Activated CD4-positive, alpha-beta memory T cell treated with anti-CD3 and anti-CD28 coated beads for 36 hours (primary cell): Measurements from ENCODE around the gene PML. TPM values are rescaled to one million over a fixed set of nuclear protein-coding genes. Genes with fewer than 3 reads are reported as not detected.

Experiments used
- CTCF ChIA-PET: fragments of 350-600 bp; sonication (Branson Sonifier 250); formaldehyde crosslinking; loops from one replicate; lab custom pipeline; 2021; ENCODE audit warnings: antibody characterized with exemption, inconsistent platforms; lab: Charles Lee
- POLR2A ChIA-PET: fragments of 350-600 bp; sonication (Branson Sonifier 250); formaldehyde crosslinking; loops from one replicate; lab custom pipeline; 2021; ENCODE audit warnings: antibody characterized with exemption; lab: Charles Lee
- DNase-seq: peaks from one replicate; pipeline ENCODE4 v3.0.0-alpha.2; 2020
- H3K27ac Mint-ChIP-seq: one replicate; pipeline ENCODE4 v1.8.0; 2021; ENCODE audit warnings: mixed read lengths
- H3K27me3 Mint-ChIP-seq: one replicate; pipeline ENCODE4 v1.8.0; 2021; ENCODE audit warnings: mixed read lengths
- H3K36me3 Mint-ChIP-seq: one replicate; pipeline ENCODE4 v1.8.0; 2021; ENCODE audit warnings: mixed read lengths
- H3K4me1 Mint-ChIP-seq: one replicate; pipeline ENCODE4 v1.8.0; 2021; ENCODE audit warnings: low read depth, mixed read lengths
- H3K4me3 Mint-ChIP-seq: one replicate; pipeline ENCODE4 v1.8.0; 2021; ENCODE audit warnings: mild to moderate bottlenecking, mixed read lengths
- H3K9me3 Mint-ChIP-seq: one replicate; pipeline ENCODE4 v1.8.0; 2021; ENCODE audit warnings: mixed read lengths
- intact Hi-C: fragments of 100-400 bp; cut with micrococcal nuclease; formaldehyde crosslinking; loops from one replicate; pipeline ENCODE4 v1.15.1; 2023
- total RNA-seq, 2 experiments: library from RNA; stranded (reverse); gene quantifications; one replicate each; pipeline ENCODE4 v1.2.3, GENCODE V29; 2021

Gene PML, protein sequence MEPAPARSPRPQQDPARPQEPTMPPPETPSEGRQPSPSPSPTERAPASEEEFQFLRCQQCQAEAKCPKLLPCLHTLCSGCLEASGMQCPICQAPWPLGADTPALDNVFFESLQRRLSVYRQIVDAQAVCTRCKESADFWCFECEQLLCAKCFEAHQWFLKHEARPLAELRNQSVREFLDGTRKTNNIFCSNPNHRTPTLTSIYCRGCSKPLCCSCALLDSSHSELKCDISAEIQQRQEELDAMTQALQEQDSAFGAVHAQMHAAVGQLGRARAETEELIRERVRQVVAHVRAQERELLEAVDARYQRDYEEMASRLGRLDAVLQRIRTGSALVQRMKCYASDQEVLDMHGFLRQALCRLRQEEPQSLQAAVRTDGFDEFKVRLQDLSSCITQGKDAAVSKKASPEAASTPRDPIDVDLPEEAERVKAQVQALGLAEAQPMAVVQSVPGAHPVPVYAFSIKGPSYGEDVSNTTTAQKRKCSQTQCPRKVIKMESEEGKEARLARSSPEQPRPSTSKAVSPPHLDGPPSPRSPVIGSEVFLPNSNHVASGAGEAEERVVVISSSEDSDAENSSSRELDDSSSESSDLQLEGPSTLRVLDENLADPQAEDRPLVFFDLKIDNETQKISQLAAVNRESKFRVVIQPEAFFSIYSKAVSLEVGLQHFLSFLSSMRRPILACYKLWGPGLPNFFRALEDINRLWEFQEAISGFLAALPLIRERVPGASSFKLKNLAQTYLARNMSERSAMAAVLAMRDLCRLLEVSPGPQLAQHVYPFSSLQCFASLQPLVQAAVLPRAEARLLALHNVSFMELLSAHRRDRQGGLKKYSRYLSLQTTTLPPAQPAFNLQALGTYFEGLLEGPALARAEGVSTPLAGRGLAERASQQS
- total RNA-seq, result 10 to 100 TPM; 67.6 to 69.8 TPM

DNA sequence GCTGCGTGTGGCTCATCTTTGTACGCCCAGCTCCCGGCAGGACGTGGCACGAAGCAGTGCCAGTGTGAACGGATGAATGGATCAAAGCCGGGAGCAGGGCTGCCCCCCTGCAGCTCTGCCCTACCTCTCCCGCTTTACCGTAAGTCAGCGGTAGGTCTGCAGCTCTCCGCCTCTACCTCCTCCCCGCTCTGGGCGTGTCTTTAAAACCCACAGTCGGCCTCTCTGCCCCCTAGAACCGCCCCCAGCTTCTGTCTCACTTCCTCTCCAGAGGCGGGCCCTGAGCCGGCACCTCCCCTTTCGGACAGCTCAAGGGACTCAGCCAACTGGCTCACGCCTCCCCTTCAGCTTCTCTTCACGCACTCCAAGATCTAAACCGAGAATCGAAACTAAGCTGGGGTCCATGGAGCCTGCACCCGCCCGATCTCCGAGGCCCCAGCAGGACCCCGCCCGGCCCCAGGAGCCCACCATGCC is at the start of gene PML:
PML (plus strand) TSS at position 304 of the 471 bp plus-strand sequence; CDS start at position 401, 97 bp downstream.
- intact Hi-C loops, result loop anchor here (2.0 to 10.0 kb wide), 6 partner anchors 16 to 790 kb away; partner anchors contain the start of genes ARID3B, CSK, NPTN and UBL7

DNA sequence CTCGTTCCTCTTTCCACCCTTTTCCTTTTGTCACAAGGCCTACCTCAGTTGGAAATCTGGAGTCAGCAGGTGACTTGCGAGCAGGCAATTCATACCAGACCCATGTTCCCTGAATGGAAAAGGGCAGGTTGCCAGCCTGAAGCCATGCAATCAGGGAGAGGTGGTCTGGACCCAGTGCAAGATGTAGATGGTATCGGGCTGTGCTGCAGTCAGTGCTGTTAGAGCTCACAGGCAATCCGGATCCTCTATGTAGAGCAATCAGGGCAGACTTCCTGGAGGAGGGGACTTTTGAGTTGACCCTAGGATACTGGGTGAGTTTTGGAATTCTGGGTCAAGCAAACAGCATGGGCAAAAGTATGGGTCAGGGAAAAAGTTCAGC is 49.4 kb upstream of the PML start:
- intact Hi-C loops, result no loop called here
- H3K27me3 Mint-ChIP-seq, result no peaks in the 10 kb centered on the region
- no peak overlapping the region for H3K27ac Mint-ChIP-seq
- DNase-seq, result no peak
- ChIA-PET POLR2A (no interaction called here), CTCF (interaction anchor here (1.8 kb wide), 1 partner anchor 19 kb away, joined by 8 read pairs; no protein-coding TSS in a partner anchor)
- H3K4me3 Mint-ChIP-seq, result no peak overlapping the region
- peaks cover 14% of the 10 kb centered on the region for H3K4me1 Mint-ChIP-seq
- no peaks in the 10 kb centered on the region for H3K9me3 Mint-ChIP-seq
- no peaks in the 10 kb centered on the region for H3K36me3 Mint-ChIP-seq

More for the DNA sequence above, at the start of gene PML:
- H3K27me3 Mint-ChIP-seq, result no peaks in the 10 kb centered on the region
- ChIA-PET POLR2A (interaction anchor here (1.0 to 2.3 kb wide), 7 partner anchors 10 to 551 kb away, joined by 3 to 22 read pairs (median 3); partner anchors contain the start of gene ARID3B), CTCF (interaction anchor here (0.7 to 4.0 kb wide), 18 partner anchors 9 to 1373 kb away, joined by 3 to 22 read pairs (median 4); partner anchors contain the start of gene UBL7)
- H3K4me1 Mint-ChIP-seq, result peaks cover 54% of the 10 kb centered on the region
- H3K4me3 Mint-ChIP-seq, result peak within 1 kb of the TSS; percentile 98
- peaks cover 18% of the 10 kb centered on the region for H3K36me3 Mint-ChIP-seq
- no peaks in the 10 kb centered on the region for H3K9me3 Mint-ChIP-seq
- peak; percentile 98 for DNase-seq
- peak within 1 kb of the TSS; percentile 96 for H3K27ac Mint-ChIP-seq

DNA sequence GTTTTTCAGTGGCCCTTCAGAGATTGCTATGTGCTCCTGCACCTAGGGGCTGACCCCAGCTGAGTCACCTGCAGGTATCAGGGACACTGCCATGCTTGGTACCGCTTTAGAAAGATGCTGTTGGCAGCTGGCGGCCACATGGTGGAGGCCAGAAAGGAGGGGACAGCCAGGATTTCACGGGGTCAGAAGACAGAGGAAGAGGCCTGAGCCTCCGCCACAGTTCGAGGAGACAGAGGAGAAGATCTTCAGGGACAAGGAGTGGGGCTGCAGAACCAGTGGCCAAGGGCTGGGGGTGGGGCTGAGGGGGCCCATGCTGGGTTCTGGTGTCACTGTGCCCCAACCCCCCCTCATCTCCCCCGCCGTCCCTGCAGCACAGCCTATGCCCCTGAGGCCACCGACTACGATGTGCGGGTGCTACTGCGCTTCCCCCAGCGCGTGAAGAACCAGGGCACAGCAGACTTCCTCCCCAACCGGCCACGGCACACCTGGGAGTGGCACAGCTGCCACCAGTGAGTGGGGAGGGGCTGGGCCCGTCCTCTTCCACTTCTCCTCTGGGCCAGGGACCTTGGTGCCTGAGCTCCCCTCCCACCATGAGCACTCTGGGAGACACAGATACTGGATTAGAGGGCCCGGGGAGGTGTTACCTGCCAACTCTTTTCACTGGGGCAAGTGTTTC is 48.3 kb upstream of the PML start:
- H3K36me3 Mint-ChIP-seq, result no peaks in the 10 kb centered on the region
- intact Hi-C loops, result no loop called here
- no peak overlapping the region for H3K27ac Mint-ChIP-seq
- H3K4me3 Mint-ChIP-seq, result no peak overlapping the region
- no peak for DNase-seq
- no peaks in the 10 kb centered on the region for H3K27me3 Mint-ChIP-seq
- CTCF ChIA-PET, result interaction anchor here (1.8 kb wide), 1 partner anchor 18 kb away, joined by 8 read pairs; no protein-coding TSS in a partner anchor
- H3K4me1 Mint-ChIP-seq, result peaks cover 17% of the 10 kb centered on the region
- H3K9me3 Mint-ChIP-seq, result no peaks in the 10 kb centered on the region
- POLR2A ChIA-PET, result no interaction called here

DNA sequence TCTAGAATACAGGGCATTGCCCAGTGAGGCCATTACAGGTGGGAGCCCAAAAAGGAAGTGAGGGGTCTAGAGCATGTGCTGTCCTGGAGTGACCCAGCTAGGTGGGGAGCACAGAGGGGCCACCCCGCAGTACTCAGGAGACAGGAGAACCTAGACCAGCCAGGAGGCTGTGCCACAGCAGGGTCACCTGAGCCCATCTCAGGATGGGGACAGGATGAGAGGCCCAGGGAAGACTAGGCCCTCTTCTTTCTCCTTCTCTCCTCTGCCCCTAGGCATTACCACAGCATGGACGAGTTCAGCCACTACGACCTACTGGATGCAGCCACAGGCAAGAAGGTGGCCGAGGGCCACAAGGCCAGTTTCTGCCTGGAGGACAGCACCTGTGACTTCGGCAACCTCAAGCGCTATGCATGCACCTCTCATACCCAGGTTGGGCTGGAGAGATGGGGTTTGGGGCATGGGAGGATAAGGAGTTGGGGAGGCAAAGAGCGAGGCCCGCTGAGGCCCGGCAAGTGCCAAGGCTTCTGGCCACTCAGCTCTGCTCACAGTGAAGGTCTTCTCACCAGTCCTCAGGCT is 47.6 kb upstream of the PML start:
- POLR2A ChIA-PET, result no interaction called here
- H3K27me3 Mint-ChIP-seq, result no peaks in the 10 kb centered on the region
- H3K9me3 Mint-ChIP-seq, result no peaks in the 10 kb centered on the region

DNA sequence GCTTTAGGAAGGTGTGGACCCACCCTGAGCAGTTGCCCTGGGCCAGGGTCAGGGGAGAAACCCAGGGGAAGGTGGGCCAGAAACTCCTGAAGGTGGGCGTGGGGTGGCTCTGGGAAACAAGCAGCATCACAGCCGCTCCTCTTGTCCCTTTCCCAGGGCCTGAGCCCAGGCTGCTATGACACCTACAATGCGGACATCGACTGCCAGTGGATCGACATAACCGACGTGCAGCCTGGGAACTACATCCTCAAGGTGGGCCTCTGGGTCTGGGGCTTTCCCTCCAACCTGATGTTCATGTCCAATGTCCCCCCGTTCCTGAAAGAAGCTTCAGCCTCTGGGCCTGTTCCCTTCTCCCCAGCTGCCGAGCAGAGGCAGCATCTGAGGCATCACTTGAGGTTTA is 46.9 kb upstream of the PML start:
- H3K27me3 Mint-ChIP-seq, result no peaks in the 10 kb centered on the region

More for the DNA sequence above, 47.6 kb upstream of the PML start:
- Mint-ChIP-seq H3K4me3 (no peak overlapping the region), H3K4me1 (peaks cover 14% of the 10 kb centered on the region), H3K36me3 (no peaks in the 10 kb centered on the region), H3K27ac (no peak overlapping the region)
- no peak for DNase-seq
- intact Hi-C loops, result no loop called here
- CTCF ChIA-PET, result interaction anchor here (1.8 kb wide), 1 partner anchor 17 kb away, joined by 8 read pairs; no protein-coding TSS in a partner anchor

DNA sequence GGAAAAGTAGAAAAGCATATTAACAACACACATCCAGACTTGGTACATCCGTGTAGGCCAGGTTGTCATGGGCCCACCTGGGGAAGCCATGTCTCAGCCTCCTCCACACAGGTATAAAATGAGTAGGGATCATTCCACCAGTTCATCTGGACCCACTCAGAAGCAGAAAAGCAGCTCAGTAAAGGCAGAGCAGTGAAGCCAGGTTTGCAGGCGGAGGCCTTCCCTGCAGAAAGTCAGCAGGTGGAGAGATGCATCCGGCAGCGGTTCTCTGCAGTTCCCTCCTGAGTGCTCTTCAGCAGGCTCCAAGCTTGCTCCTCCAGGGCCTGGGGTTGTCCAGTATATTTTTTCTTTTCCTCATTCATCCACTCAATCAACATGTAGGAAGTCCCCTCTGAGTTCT is 46.1 kb upstream of the PML start:
- DNase-seq, result no peak
- Mint-ChIP-seq H3K9me3 (no peaks in the 10 kb centered on the region), H3K27me3 (no peaks in the 10 kb centered on the region), H3K4me1 (peaks cover 6% of the 10 kb centered on the region), H3K4me3 (no peak overlapping the region), H3K27ac (no peak overlapping the region), H3K36me3 (no peaks in the 10 kb centered on the region)
- ChIA-PET POLR2A (no interaction called here), CTCF (interaction anchor here (1.1 to 2.1 kb wide), 5 partner anchors 11 to 74 kb away, joined by 3 to 5 read pairs (median 4); partner anchors contain the start of gene TBC1D21)
- intact Hi-C loops, result no loop called here

More for the DNA sequence above, 46.9 kb upstream of the PML start:
- Mint-ChIP-seq H3K4me1 (peaks cover 7% of the 10 kb centered on the region), H3K27ac (no peak overlapping the region), H3K36me3 (no peaks in the 10 kb centered on the region), H3K4me3 (no peak overlapping the region), H3K9me3 (no peaks in the 10 kb centered on the region)
- ChIA-PET CTCF (interaction anchor here (1.1 to 2.1 kb wide), 3 partner anchors 17 to 74 kb away, joined by 3 to 5 read pairs (median 4); partner anchors contain the start of gene TBC1D21), POLR2A (no interaction called here)
- intact Hi-C loops, result no loop called here
- DNase-seq, result no peak

DNA sequence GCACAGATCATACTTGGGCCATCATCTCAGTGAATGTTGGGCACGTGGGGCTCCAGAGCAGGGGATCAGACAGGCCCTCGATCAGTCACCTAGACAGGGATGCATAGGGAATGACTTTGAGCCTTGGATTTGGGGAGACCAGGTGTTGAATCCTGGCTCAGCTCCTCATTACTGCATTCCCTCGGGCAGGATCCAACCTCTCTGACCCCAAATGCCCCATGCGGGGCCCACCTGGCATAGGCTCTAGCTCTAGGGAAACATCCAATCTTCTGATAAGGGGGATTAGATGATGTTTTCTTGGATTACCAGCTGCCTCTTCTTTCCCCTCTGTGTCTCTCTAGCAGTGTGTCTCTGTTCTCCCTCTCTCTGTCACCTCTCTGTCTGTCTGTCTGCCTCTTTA is 45.5 kb upstream of the PML start:
- intact Hi-C loops, result no loop called here
- Mint-ChIP-seq H3K27me3 (no peaks in the 10 kb centered on the region), H3K4me3 (no peak overlapping the region), H3K27ac (no peak overlapping the region), H3K4me1 (peaks cover 6% of the 10 kb centered on the region), H3K36me3 (no peaks in the 10 kb centered on the region), H3K9me3 (no peaks in the 10 kb centered on the region)
- DNase-seq, result no peak
- ChIA-PET POLR2A (no interaction called here), CTCF (interaction anchor here (1.1 to 2.1 kb wide), 5 partner anchors 10 to 75 kb away, joined by 3 to 5 read pairs (median 4); partner anchors contain the start of gene TBC1D21)

DNA sequence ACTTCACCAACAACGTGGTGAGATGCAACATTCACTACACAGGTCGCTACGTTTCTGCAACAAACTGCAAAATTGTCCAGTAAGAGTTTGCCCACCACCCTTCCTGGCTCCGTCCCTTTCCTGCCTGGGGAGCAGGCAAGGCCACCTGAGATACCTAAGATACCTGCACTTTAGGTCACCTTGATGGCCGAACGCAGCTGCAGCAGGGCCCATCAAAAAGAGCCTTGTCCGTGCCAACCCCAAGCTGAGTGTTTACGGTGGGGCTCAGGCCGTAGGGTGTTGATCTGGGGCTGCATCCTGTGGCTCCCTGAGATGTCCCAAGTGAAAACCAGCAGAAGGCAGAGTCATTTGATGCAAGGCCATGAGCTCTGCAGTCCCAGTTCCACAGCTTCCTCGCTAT is 45.0 kb upstream of the PML start:
- Mint-ChIP-seq H3K27ac (no peak overlapping the region), H3K27me3 (no peaks in the 10 kb centered on the region), H3K4me3 (no peak overlapping the region), H3K9me3 (no peaks in the 10 kb centered on the region), H3K4me1 (peaks cover 6% of the 10 kb centered on the region), H3K36me3 (no peaks in the 10 kb centered on the region)
- intact Hi-C loops, result no loop called here
- DNase-seq, result no peak
- ChIA-PET CTCF (interaction anchor here (1.0 to 2.5 kb wide), 7 partner anchors 9 to 76 kb away, joined by 3 to 12 read pairs (median 5); partner anchors contain the start of gene TBC1D21), POLR2A (no interaction called here)

DNA sequence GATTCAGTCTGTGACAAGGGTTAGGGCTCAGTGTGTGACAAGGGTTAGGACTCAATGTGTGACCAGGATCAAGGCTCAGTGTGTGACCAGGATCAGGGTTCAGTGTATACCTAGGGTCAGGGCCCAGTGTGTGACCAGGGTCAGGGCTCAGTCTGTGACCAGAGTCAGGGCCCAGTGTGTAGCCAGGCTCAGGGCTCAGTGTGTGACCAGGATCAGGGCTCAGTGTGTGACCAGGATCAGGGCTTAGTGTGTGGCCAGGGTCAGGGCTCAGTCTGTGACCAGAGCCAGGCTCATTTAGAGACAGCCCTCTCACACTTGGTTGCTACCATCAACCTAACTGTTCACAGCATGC is 44.1 kb upstream of the PML start:
- intact Hi-C loops, result no loop called here
- DNase-seq, result no peak
- ChIA-PET CTCF (interaction anchor here (0.6 to 2.5 kb wide), 16 partner anchors 8 to 372 kb away, joined by 3 to 19 read pairs (median 5); partner anchors contain the start of gene LOXL1), POLR2A (interaction anchor here (0.6 to 1.2 kb wide), 2 partner anchors 9 to 15 kb away, joined by 3 to 4 read pairs; no protein-coding TSS in a partner anchor)
- Mint-ChIP-seq H3K27me3 (no peaks in the 10 kb centered on the region), H3K27ac (no peak overlapping the region), H3K4me3 (no peak overlapping the region), H3K4me1 (peaks cover 6% of the 10 kb centered on the region), H3K9me3 (no peaks in the 10 kb centered on the region), H3K36me3 (no peaks in the 10 kb centered on the region)

DNA sequence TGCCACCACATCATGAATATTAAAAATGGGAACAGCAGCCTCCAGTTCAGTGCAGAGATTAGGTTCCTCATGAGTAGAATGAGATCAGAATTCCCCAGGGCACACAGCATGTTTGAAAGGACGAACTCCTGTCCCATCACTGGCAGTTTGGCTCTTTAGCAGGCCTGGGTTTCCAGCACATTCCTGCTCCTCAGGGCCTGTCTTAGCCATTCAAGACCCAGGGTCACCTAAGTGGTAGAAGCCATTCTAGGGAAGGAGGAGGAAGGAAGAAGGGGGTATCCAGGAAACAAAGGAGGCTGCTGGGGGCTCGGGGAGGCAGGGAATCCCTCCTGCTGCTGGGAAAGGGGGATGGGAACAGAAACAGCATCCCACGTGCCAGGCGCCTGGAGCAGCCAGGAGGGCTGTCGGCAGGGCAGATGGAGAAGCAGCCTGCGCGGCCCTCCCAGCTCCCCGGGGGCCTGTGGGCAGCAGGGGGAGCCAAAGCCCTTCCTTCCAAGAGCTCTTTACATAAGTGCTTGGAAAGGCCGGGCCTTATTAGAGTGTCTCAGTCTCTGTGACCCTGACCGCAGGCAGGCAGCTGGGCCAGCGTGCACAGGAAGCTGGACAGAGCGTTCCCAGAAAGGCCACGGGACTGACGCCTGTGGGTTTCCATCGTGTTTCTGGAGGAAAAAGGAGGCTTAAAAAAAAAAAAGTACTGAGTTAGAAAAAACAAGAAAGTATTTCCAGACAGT is 43.5 kb upstream of the PML start:
- peaks cover 6% of the 10 kb centered on the region for H3K4me1 Mint-ChIP-seq
- H3K9me3 Mint-ChIP-seq, result no peaks in the 10 kb centered on the region
- intact Hi-C loops, result loop anchor here (1.0 kb wide), 2 partner anchors 8 to 13 kb away; no protein-coding TSS in a partner anchor
- DNase-seq, result peak; percentile 81
- POLR2A ChIA-PET, result interaction anchor here (0.6 to 1.2 kb wide), 2 partner anchors 8 to 16 kb away, joined by 3 read pairs; no protein-coding TSS in a partner anchor
- H3K4me3 Mint-ChIP-seq, result no peak overlapping the region
- no peaks in the 10 kb centered on the region for H3K36me3 Mint-ChIP-seq
- CTCF ChIA-PET, result interaction anchor here (0.6 to 2.5 kb wide), 17 partner anchors 10 to 371 kb away, joined by 3 to 19 read pairs (median 5); partner anchors contain the start of gene LOXL1
- no peaks in the 10 kb centered on the region for H3K27me3 Mint-ChIP-seq
- peak overlapping the region; percentile 52 for H3K27ac Mint-ChIP-seq
